CD4-positive, alpha-beta T cell treated with Interleukin-2 at 100 ng/mL for 4 hours (primary cell): ENCODE results near the gene FXYD4.
A peak's percentile ranks its signal among the peaks of the same experiment; 100 is the strongest.
"Not testable (repeated sequence)": the region's sequence is repeated elsewhere in the genome, so short reads cannot be mapped to it uniquely, and the experiment has no call there.

ENCODE experiments used
- DNase-seq: peaks from one replicate; pipeline ENCODE4 v3.0.0-alpha.2; 2020; ENCODE audit warnings: low spot score

FXYD4 gene

DNA sequence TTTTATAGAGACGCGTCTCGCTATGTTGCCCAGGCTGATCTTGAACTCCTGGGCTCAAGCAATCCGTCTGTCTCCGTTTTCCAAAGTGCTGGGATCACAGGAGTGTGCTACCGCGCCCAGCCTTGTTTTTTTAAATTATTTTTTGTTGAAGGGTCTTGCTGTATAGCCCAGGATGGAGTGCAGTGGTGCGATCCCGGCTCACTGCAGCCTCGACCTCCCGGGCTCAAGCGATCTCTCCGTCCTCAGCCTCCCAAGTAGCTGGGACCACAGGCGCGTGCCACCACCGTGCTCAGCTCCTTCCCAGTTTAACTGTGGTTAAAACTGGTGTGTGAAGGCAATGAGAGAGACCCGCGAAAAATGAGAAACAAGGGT is 48.5 kb downstream of the FXYD4 start:
- no peak for DNase-seq

GRCh38 chr10:43420369-43421200 is 49.1 kb downstream of the FXYD4 start:
- peak; percentile 76 for DNase-seq

DNA sequence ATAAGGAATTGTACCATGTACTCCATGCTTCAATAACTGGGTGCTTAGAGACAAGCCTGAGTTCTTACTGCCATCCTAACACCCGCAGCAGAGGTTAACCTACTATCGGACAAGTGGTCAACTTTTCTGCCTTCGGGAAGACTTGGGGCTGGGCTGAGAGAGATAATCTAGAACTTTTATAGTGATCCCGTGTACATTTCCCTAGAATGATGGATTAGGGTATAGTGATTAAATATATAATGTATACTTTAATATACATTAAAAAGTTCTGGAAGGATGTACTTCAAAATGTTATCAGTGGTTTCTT is 49.7 kb downstream of the FXYD4 start:
- DNase-seq: no peak

DNA sequence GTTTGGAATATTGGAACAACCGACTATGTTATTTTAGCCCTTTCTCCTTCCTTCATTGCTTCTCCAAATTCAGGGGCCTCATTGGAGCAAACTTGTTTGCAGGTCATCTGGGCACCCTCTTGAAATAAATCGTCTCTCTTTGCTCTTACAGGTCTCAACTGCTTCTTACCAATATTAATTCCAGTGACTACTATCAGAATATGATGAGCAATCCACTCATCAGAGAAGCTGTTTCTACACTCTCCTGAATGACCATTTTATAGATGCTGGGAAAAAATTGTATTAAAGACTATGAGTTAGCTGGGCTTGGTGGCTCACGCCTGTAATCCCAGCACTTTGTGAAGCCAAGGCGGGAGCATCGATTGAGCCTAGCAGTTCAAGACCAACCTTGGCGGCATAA is 50.1 kb downstream of the FXYD4 start:
- DNase-seq: no peak

DNA sequence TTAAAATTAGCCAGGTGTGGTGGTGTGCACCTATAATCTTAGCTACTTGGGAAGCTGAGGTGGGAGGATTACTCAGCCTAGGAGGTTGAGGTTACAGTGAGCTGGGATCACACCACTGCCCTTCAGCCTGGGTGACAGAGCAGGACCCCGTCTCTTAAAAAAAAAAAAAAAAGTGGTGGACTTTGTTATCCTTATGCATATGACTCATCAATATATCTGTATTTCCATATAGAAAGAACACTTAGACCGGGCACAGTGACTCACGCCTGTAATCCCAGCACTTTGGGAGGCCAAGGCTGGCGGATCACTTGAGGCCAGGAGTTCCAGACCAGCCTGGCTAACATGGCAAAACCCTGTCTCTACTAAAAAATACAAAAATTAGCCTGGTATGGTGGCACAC is 50.5 kb downstream of the FXYD4 start:
- not testable (repeated sequence) for DNase-seq

GRCh38 chr10:43424416-43424815 is 53.0 kb downstream of the FXYD4 start:
- DNase-seq: no peak
